H1 (cell line): ENCODE measurements around the gene ZNF598. TPM values are rescaled to one million over a fixed set of nuclear protein-coding genes. Genes with fewer than 3 reads are reported as not detected.

ENCODE experiments used
- CTCF ChIA-PET: fragments of 300-600 bp; sonication (Branson Sonifier 250); formaldehyde crosslinking; loops from one replicate; lab custom pipeline; 2021; ENCODE audit not compliant: partially characterized antibody; lab: Charles Lee
- POLR2A ChIA-PET: fragments of 300-600 bp; sonication (Branson Sonifier 250); formaldehyde crosslinking; loops from one replicate; lab custom pipeline; 2021; ENCODE audit warnings: inconsistent platforms; ENCODE audit not compliant: partially characterized antibody; lab: Charles Lee
- DNase-seq, 2 experiments: peaks; one replicate each; pipeline versions ENCODE4 v3.0.0 to v3.0.0-alpha.2; 2010 to 2022; ENCODE audit warnings: low spot score in 2 of 2, low read depth in 1 of 2, mixed read lengths in 1 of 2
- FAIRE-seq: peaks from 2 replicates; lab custom pipeline; 2011; peaks lifted over from hg19 to GRCh38; lab: Jason Lieb, UNC
- H2AFZ ChIP-seq: 2 replicates; pipeline ENCODE4 v1.8.1; 2012; ENCODE audit warnings: low read length, inconsistent platforms
- H2AK5ac ChIP-seq: 2 replicates; pipeline ENCODE4 v1.6.1; 2013; ENCODE audit warnings: low read depth, low read length
- H2BK120ac ChIP-seq: replicated peaks from 2 replicates; pipeline ENCODE3; 2013; ENCODE audit warnings: low read depth, low read length, inconsistent platforms
- H2BK12ac ChIP-seq: 2 replicates; pipeline ENCODE4 v1.6.1; 2013; ENCODE audit warnings: low read depth, low read length
- H2BK15ac ChIP-seq: 2 replicates; pipeline ENCODE4 v1.6.1; 2013; ENCODE audit warnings: low read length
- H2BK20ac ChIP-seq: 2 replicates; pipeline ENCODE4 v1.6.1; 2013; ENCODE audit warnings: low read length
- H2BK5ac ChIP-seq: 2 replicates; pipeline ENCODE4 v1.6.1; 2013; ENCODE audit warnings: low read depth, low read length
- H3K14ac ChIP-seq: 2 replicates; pipeline ENCODE4 v1.6.1; 2013; ENCODE audit warnings: inconsistent platforms; ENCODE audit not compliant: insufficient read length
- H3K18ac ChIP-seq: 2 replicates; pipeline ENCODE4 v1.6.1; 2013; ENCODE audit warnings: low read length; ENCODE audit errors: extremely low read depth
- H3K23ac ChIP-seq: 2 replicates; pipeline ENCODE4 v1.6.1; 2013; ENCODE audit warnings: inconsistent platforms; ENCODE audit not compliant: insufficient read length
- H3K23me2 ChIP-seq: 2 replicates; pipeline ENCODE4 v1.6.1; 2013; ENCODE audit warnings: low read depth, low read length
- H3K27ac ChIP-seq: 2 replicates; pipeline ENCODE4 v1.6.1; 2011; ENCODE audit warnings: low read depth, low read length, inconsistent platforms
- H3K27me3 ChIP-seq, 4 experiments: replicated peaks in 1 of 4; 1 replicate in 1 of 4; 2 replicates in 3 of 4; pipeline versions ENCODE4 v1.6.1 to v1.8.1; 2011 to 2013; ENCODE audit warnings: low read length in 3 of 4, mild to moderate bottlenecking in 3 of 4, inconsistent platforms in 2 of 4, mixed read lengths in 2 of 4, moderate library complexity in 1 of 4; ENCODE audit not compliant: control insufficient read depth in 3 of 4, insufficient read depth in 3 of 4; ENCODE audit errors: extremely low read depth in 1 of 4
- H3K36me3 ChIP-seq, 4 experiments: 2 replicates each; pipeline versions ENCODE4 v1.6.1 to v1.8.1; 2011 to 2013; ENCODE audit warnings: mild to moderate bottlenecking in 4 of 4, low read length in 3 of 4, moderate library complexity in 2 of 4, control low read depth in 1 of 4, inconsistent platforms in 1 of 4; ENCODE audit not compliant: insufficient read depth in 4 of 4, control insufficient read depth in 2 of 4
- H3K4ac ChIP-seq: replicated peaks from 2 replicates; pipeline ENCODE3; 2013; ENCODE audit warnings: low read length, low read depth, mixed read lengths, inconsistent platforms; ENCODE audit not compliant: insufficient read length
- H3K4me1 ChIP-seq, 4 experiments: replicated peaks in 1 of 4; 1 replicate in 1 of 4; 2 replicates in 3 of 4; pipeline versions ENCODE4 v1.6.1 to v1.8.1; 2011 to 2013; ENCODE audit warnings: low read length in 3 of 4, inconsistent platforms in 2 of 4, mixed read lengths in 1 of 4; ENCODE audit not compliant: insufficient read depth in 4 of 4, control insufficient read depth in 3 of 4
- H3K4me2 ChIP-seq, 2 experiments: 2 replicates each; pipeline versions ENCODE4 v1.6.1 to v1.8.1; 2011 to 2013; ENCODE audit warnings: low read depth in 2 of 2, low read length in 2 of 2, control low read depth in 1 of 2, inconsistent platforms in 1 of 2, mild to moderate bottlenecking in 1 of 2; ENCODE audit not compliant: insufficient read depth in 1 of 2
- H3K4me3 ChIP-seq, 4 experiments: fragments of 200-600, 300-600 bp in 1 of 4; sonication (generic), shearing (Covaris generic), sonication (Bioruptor Twin) in 1 of 4; 2 replicates each; pipeline versions ENCODE4 v1.5.1 to v1.8.1; 2011 to 2016; ENCODE audit warnings: low read length in 4 of 4, low read depth in 3 of 4, control low read depth in 2 of 4, inconsistent platforms in 2 of 4, mild to moderate bottlenecking in 2 of 4, mixed read lengths in 1 of 4, moderate library complexity in 1 of 4; ENCODE audit not compliant: insufficient read depth in 2 of 4; ENCODE audit errors: extremely low read depth in 1 of 4
- H3K56ac ChIP-seq: replicated peaks from 2 replicates; pipeline ENCODE3; 2013; ENCODE audit warnings: low read depth, mild to moderate bottlenecking, mixed read lengths, low read length, inconsistent platforms; ENCODE audit not compliant: insufficient read length
- H3K79me1 ChIP-seq: 2 replicates; pipeline ENCODE4 v1.6.1; 2013; ENCODE audit warnings: low read depth, low read length, control low read depth
- H3K79me2 ChIP-seq, 2 experiments: 2 replicates each; pipeline versions ENCODE4 v1.6.1 to v1.8.1; 2012 to 2013; ENCODE audit warnings: low read length in 2 of 2, mild to moderate bottlenecking in 2 of 2, inconsistent platforms in 1 of 2; ENCODE audit not compliant: insufficient read depth in 2 of 2, control insufficient read depth in 1 of 2
- H3K9ac ChIP-seq, 4 experiments: replicated peaks in 1 of 4; 1 replicate in 1 of 4; 2 replicates in 3 of 4; pipeline versions ENCODE4 v1.6.1 to v1.8.1; 2011 to 2013; ENCODE audit warnings: low read depth in 3 of 4, low read length in 3 of 4, control low read depth in 2 of 4, mild to moderate bottlenecking in 2 of 4, moderate library complexity in 2 of 4, inconsistent platforms in 1 of 4; ENCODE audit errors: extremely low read depth in 1 of 4
- H3K9me3 ChIP-seq, 2 experiments: 2 replicates each; pipeline versions ENCODE4 v1.6.1 to v1.8.1; 2012 to 2013; ENCODE audit warnings: mild to moderate bottlenecking in 2 of 2, moderate library complexity in 2 of 2, control low read depth in 1 of 2, inconsistent platforms in 1 of 2, low read depth in 1 of 2, low read length in 1 of 2, mixed read lengths in 1 of 2; ENCODE audit not compliant: insufficient read depth in 2 of 2
- H4K20me1 ChIP-seq, 2 experiments: replicated peaks in 1 of 2; 2 replicates each; pipeline versions ENCODE3 to v1.8.1; 2011 to 2013; ENCODE audit warnings: inconsistent platforms in 2 of 2, low read length in 2 of 2, mild to moderate bottlenecking in 1 of 2; ENCODE audit not compliant: insufficient read depth in 2 of 2, control insufficient read depth in 1 of 2
- H4K5ac ChIP-seq: 2 replicates; pipeline ENCODE4 v1.6.1; 2013; ENCODE audit warnings: low read length, low read depth, mixed read lengths, inconsistent platforms; ENCODE audit not compliant: insufficient read length
- H4K8ac ChIP-seq: 2 replicates; pipeline ENCODE4 v1.8.0; 2013; ENCODE audit warnings: mild to moderate bottlenecking, moderate library complexity, low read length, inconsistent platforms; ENCODE audit not compliant: insufficient read depth; ENCODE audit errors: extremely low read depth
- H4K91ac ChIP-seq: replicated peaks from 2 replicates; pipeline ENCODE3; 2013; ENCODE audit warnings: low read length, mixed read lengths, inconsistent platforms; ENCODE audit not compliant: insufficient read length
- BACH1 ChIP-seq: IDR thresholded peaks from 2 replicates; pipeline ENCODE4 v1.6.1; 2012; ENCODE audit warnings: low read length, improper control_type of control experiment
- SIX5 ChIP-seq: IDR thresholded peaks from 2 replicates; pipeline ENCODE4 v1.6.1; 2011; ENCODE audit warnings: mild to moderate bottlenecking, low read depth, low read length
- WGBS, 2 experiments: shearing (Covaris generic) in 1 of 2; methylation state at CpG; one replicate each; pipeline versions ENCODE4 v1.1.6 to v1.1.7; 2013 to 2015; ENCODE audit warnings: low lambda C conversion rate in 2 of 2, mixed read lengths in 2 of 2, inconsistent platforms in 1 of 2, low coverage in 1 of 2, missing lambda C conversion rate in 1 of 2; ENCODE audit not compliant: insufficient replicate concordance in 2 of 2, insufficient coverage in 1 of 2, insufficient read length in 1 of 2; ENCODE audit errors: extremely low coverage in 1 of 2, missing lambda C conversion rate in 1 of 2; 5-methylcytosine and 5-hydroxymethylcytosine counted together
- polyA plus RNA-seq, 7 experiments: library from polyadenylated mRNA; depleted of rRNA in 3 of 7; stranded (reverse) in 5 of 7; unstranded in 2 of 7; fragments of >200 nt in 5 of 7; fragments of 200-250 nt in 2 of 7; gene quantifications; 1 replicate in 5 of 7; 2 replicates in 1 of 7; 4 replicates in 1 of 7; pipeline versions ENCODE4 v1.2.1 to v1.2.3, GENCODE V29; 2011 to 2013; ENCODE audit warnings: missing spikeins in 2 of 7, mixed read lengths in 2 of 7
- total RNA-seq: library from RNA; stranded (reverse); fragmentation: NEBNext Ultra II Directional; extraction: Animal tissue kit (Norgen Biotek cat#: 25700); gene quantifications from 2 replicates; pipeline ENCODE4 v1.2.1, GENCODE V29; 2021

The ZNF598 gene
- total and polyA plus RNA-seq, 2 of the 8 experiments (the other 6 are each of a cell fraction or from before 2014, with no cell fraction given) = 29.3 to 47.6 TPM

- Histone ChIP-seq H3K79me2 (no peaks in the 10 kb centered on the region), H3K4me2 (no peak overlapping the region), H3K27ac (no peak overlapping the region), H3K56ac (no peak overlapping the region), H3K79me1 (no peaks in the 10 kb centered on the region), H3K23me2 (no peaks in the 10 kb centered on the region), H2BK20ac (no peak overlapping the region), H2BK120ac (no peak overlapping the region), H3K36me3 (peaks cover 0 to 5% (median 4%) of the 10 kb centered on the region in 4 experiments; a peak in 4 of 8 replicates), H3K9ac (no peak overlapping the region), H3K4me1 (no peaks in the 10 kb centered on the region), H2AK5ac (no peak overlapping the region), H2BK5ac (no peak overlapping the region), H3K9me3 (no peaks in the 10 kb centered on the region), H3K4ac (no peak overlapping the region), H3K27me3 (no peaks in the 10 kb centered on the region), H2AFZ (no peak overlapping the region), H3K4me3 (no peak overlapping the region)
- FAIRE-seq = no peak
- WGBS, 2 experiments = 90% methylated on average over 8 of the region's 10 CpGs; no CpG with 5 or more reads in 1 of the 2 experiments
- no peak for DNase-seq
- POLR2A ChIA-PET = interaction anchor here (1.0 to 2.3 kb wide), 5 partner anchors 8 to 98 kb away, joined by 3 to 12 read pairs (median 4); partner anchors contain the start of genes NTHL1, TRAF7 and TSC2
- no peak for TF ChIP-seq BACH1
- no peak for TF ChIP-seq SIX5
- TF ChIP-seq, all 59 proteins: peak for 0
- CTCF ChIA-PET = interaction anchor here (0.6 to 2.6 kb wide), 20 partner anchors 8 to 776 kb away, joined by 3 to 22 read pairs (median 6); partner anchors contain the start of genes NPW, NTHL1 and TSC2
- Histone ChIP-seq H3K18ac (no peak overlapping the region), H4K91ac (no peak overlapping the region), H4K8ac (no peak overlapping the region), H3K14ac (no peak overlapping the region), H4K5ac (no peak overlapping the region), H4K20me1 (peaks cover 2 to 11% of the 10 kb centered on the region in 2 experiments), H3K23ac (no peak overlapping the region), H2BK15ac (no peak overlapping the region), H2BK12ac (no peak overlapping the region)
These were observed 47.8 kb upstream of the ZNF598 start for GRCh38 chr16:2057438-2057837.
